SJSA1 (cell line): Measurements from ENCODE around the gene HSD17B2. TPM values are rescaled to one million over a fixed set of nuclear protein-coding genes. Genes with fewer than 3 reads are reported as not detected.

ENCODE experiments used
- DNase-seq, 2 experiments: peaks; one replicate each; pipeline ENCODE4 v3.0.0-alpha.2; 2015 to 2020; ENCODE audit warnings: low spot score in 2 of 2, low read depth in 1 of 2
- H3K27ac ChIP-seq: fragments of 250-450 bp; sonication (Bioruptor Pico); 2 replicates; pipeline ENCODE4 v1.5.1; 2020; ENCODE audit warnings: mild to moderate bottlenecking, moderate library complexity
- H3K27me3 ChIP-seq: fragments of 250-450 bp; sonication (Bioruptor Pico); replicated peaks from 2 replicates; pipeline ENCODE4 v1.5.1; 2020; ENCODE audit warnings: mild to moderate bottlenecking, moderate library complexity
- H3K36me3 ChIP-seq: fragments of 250-450 bp; sonication (Bioruptor Pico); 2 replicates; pipeline ENCODE4 v1.5.1; 2020; ENCODE audit warnings: mild to moderate bottlenecking
- H3K4me1 ChIP-seq: fragments of 250-450 bp; sonication (Bioruptor Pico); replicated peaks from 2 replicates; pipeline ENCODE4 v1.6.1; 2021; ENCODE audit warnings: mild to moderate bottlenecking
- H3K4me3 ChIP-seq: fragments of 250-450 bp; sonication (Bioruptor Pico); 2 replicates; pipeline ENCODE4 v1.5.1; 2020; ENCODE audit warnings: mild to moderate bottlenecking
- H3K9me3 ChIP-seq: fragments of 250-450 bp; sonication (Bioruptor Pico); replicated peaks from 2 replicates; pipeline ENCODE4 v1.5.1; 2020; ENCODE audit warnings: mild to moderate bottlenecking
- total RNA-seq: library from RNA; depleted of rRNA; stranded (reverse); fragments of >200 nt; shearing (Covaris generic); gene quantifications from 2 replicates; pipeline ENCODE4 v1.2.3, GENCODE V29; 2014

Gene HSD17B2
- total RNA-seq, 1 experiment from 2014 or later, result 2.0 TPM

GRCh38 chr16:82046941-82047340, 11.9 kb downstream of the HSD17B2 start:
- H3K4me1 ChIP-seq, result peaks cover 6% of the 10 kb centered on the region
- no peak overlapping the region for H3K27ac ChIP-seq
- DNase-seq, result no peak
- no peaks in the 10 kb centered on the region for H3K9me3 ChIP-seq
- no peak overlapping the region for H3K4me3 ChIP-seq
- H3K36me3 ChIP-seq, result no peaks in the 10 kb centered on the region
- H3K27me3 ChIP-seq, result peaks cover 3% of the 10 kb centered on the region

GRCh38 chr16:82047374-82047773, 12.3 kb downstream of the HSD17B2 start:
- no peak overlapping the region for H3K27ac ChIP-seq
- no peaks in the 10 kb centered on the region for H3K36me3 ChIP-seq
- no peak for DNase-seq
- peaks cover 6% of the 10 kb centered on the region for H3K4me1 ChIP-seq
- no peak overlapping the region for H3K4me3 ChIP-seq
- H3K9me3 ChIP-seq, result no peaks in the 10 kb centered on the region
- peaks cover 3% of the 10 kb centered on the region for H3K27me3 ChIP-seq

DNA sequence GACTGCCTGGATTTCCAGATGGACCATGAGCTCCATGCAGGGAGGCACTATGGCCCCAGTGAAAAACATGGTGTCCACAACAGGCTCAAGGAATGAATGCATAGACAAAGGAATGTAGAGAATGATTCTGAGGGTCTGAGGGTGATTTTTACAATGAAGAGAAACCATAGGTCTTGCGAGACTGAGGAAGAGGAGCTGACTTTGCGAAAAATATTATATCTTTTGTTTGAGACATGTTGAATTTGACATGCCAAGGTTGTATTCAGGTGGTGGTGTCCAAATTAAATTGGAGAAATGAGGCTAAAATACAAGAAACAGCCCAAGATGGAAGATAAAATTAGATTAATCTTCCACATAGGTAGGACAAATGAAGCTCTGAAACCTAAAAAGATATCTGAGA, 12.7 kb downstream of the HSD17B2 start:
- H3K4me3 ChIP-seq, result no peak overlapping the region
- no peaks in the 10 kb centered on the region for H3K9me3 ChIP-seq
- no peak for DNase-seq
- no peaks in the 10 kb centered on the region for H3K36me3 ChIP-seq
- H3K27me3 ChIP-seq, result peaks cover 3% of the 10 kb centered on the region
- peaks cover 6% of the 10 kb centered on the region for H3K4me1 ChIP-seq
- H3K27ac ChIP-seq, result no peak overlapping the region

DNA sequence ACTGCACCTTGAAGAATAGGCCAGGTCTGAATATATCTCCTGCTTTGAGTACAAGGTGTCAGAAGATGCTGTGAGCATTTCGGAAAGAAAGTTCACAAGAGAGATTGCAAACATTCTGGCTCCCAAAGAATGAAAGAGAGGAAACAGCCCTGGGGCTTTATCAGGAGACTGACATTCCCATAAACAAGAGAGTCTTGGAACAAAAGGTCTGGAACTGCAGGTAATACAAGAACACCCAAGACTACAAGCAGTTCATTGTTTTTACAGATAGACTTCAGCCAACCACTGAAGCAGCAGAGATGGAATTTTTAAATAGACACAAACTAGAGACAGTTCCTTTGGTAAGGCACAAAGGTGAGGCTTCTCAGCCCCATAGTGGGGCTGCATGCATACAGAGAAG, 14.4 kb downstream of the HSD17B2 start:
- no peak for DNase-seq
- no peak overlapping the region for H3K4me3 ChIP-seq
- H3K36me3 ChIP-seq, result no peaks in the 10 kb centered on the region
- H3K4me1 ChIP-seq, result peaks cover 1% of the 10 kb centered on the region; the same call in 1 of the 2 replicates
- no peaks in the 10 kb centered on the region for H3K9me3 ChIP-seq
- H3K27ac ChIP-seq, result no peak overlapping the region
- H3K27me3 ChIP-seq, result peaks cover 5% of the 10 kb centered on the region

- Histone ChIP-seq H3K27me3 (peaks cover 5% of the 10 kb centered on the region), H3K9me3 (no peaks in the 10 kb centered on the region), H3K4me3 (no peak overlapping the region), H3K4me1 (no peaks in the 10 kb centered on the region), H3K27ac (no peak overlapping the region), H3K36me3 (no peaks in the 10 kb centered on the region)
- no peak for DNase-seq
These were observed 15.5 kb downstream of the HSD17B2 start for GRCh38 chr16:82050506-82050905.

GRCh38 chr16:82050909-82051357, 15.9 kb downstream of the HSD17B2 start:
- no peak overlapping the region for H3K27ac ChIP-seq
- H3K4me1 ChIP-seq, result no peaks in the 10 kb centered on the region
- H3K9me3 ChIP-seq, result no peaks in the 10 kb centered on the region
- no peak overlapping the region for H3K4me3 ChIP-seq
- no peak for DNase-seq
- peaks cover 5% of the 10 kb centered on the region for H3K27me3 ChIP-seq
- no peaks in the 10 kb centered on the region for H3K36me3 ChIP-seq

- H3K27me3 ChIP-seq, result peaks cover 13% of the 10 kb centered on the region
- no peaks in the 10 kb centered on the region for H3K9me3 ChIP-seq
- no peak overlapping the region for H3K4me3 ChIP-seq
- H3K27ac ChIP-seq, result no peak overlapping the region
- no peaks in the 10 kb centered on the region for H3K36me3 ChIP-seq
- DNase-seq, result no peak
- H3K4me1 ChIP-seq, result no peaks in the 10 kb centered on the region
These were observed 16.6 kb downstream of the HSD17B2 start for GRCh38 chr16:82051656-82052055.

DNA sequence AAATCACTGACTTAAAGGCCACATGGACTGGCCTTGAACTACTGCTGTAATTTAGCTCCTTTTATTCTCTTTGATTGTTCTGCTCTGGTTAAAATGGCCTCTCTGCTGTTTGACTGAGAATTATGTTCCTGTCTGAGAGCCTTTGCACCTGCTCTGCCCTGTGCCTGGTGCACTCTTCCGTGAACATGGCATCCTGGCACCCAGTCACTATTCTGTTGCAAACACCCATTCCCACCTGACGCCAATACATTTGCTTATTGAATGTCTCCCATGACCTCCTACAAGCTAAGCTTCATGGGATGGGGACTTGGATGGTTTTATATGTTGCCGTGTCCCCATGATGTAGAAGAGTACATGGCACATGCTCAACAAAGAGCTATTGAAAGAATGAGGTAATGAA, 20.1 kb downstream of the HSD17B2 start:
- Histone ChIP-seq H3K4me3 (no peak overlapping the region), H3K4me1 (no peaks in the 10 kb centered on the region), H3K9me3 (no peaks in the 10 kb centered on the region), H3K27me3 (peaks cover 10% of the 10 kb centered on the region; the same call in 1 of the 2 replicates), H3K36me3 (no peaks in the 10 kb centered on the region), H3K27ac (no peak overlapping the region)
- no peak for DNase-seq

DNA sequence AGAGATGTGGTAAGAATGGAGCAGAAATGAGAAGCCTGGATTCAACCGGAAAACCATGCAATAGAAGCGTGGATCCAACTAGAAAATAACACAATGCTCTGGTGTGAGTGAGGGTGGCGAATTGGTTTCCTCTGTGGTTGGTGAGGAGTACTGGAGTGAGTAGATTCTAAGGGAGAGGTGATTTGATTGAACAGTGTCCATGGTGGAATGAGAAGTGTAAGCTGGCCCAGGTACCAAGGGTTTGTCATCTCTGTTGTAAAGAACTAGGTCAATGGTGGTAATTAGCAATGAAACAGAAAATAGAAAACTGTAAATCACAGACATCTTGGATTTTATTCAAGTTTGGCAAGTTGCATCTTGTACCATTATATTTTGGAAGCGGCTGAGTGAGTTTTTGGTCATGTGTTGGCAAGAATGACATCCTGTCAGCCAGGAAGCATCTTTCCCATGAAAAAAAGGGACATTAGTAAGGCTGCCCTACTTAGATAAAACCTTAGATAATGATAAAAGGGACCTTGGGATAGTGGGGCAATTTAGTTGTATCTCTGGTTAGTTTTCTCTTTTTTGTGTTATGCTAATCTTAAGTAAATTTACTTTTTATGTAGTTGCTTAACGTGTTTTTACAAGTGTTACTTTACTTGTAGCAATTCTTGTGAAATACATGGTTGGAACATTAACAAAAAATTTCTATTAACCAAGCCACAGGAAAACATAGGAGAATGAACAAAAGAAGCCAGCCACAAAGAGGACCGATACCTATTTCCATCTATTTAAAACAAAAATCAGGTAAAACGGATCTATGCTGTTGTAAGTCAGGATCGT, 20.9 kb downstream of the HSD17B2 start:
- no peaks in the 10 kb centered on the region for H3K9me3 ChIP-seq
- H3K27ac ChIP-seq, result no peak overlapping the region
- DNase-seq, result no peak
- H3K4me1 ChIP-seq, result no peaks in the 10 kb centered on the region
- H3K4me3 ChIP-seq, result no peak overlapping the region
- H3K27me3 ChIP-seq, result peaks cover 10% of the 10 kb centered on the region; the same call in 1 of the 2 replicates
- no peaks in the 10 kb centered on the region for H3K36me3 ChIP-seq

DNA sequence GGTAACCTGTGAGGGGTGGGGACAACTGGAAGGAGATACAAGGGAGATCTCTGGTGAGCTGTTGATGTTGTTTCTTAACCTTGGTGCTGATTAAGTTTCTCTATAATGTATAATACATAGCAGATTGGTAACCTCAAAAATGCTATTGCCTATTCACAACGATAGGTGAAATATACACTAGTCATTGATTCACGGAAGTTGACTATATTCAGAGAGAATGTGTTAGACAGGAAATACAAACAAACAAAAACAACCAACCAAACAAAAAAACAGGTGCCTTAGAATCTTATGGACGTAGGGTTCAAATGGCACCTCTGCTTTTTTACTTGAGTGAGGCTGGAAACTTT, 21.5 kb downstream of the HSD17B2 start:
- Histone ChIP-seq H3K36me3 (no peaks in the 10 kb centered on the region), H3K4me1 (no peaks in the 10 kb centered on the region), H3K27me3 (peaks cover 10% of the 10 kb centered on the region; the same call in 1 of the 2 replicates), H3K27ac (no peak overlapping the region), H3K4me3 (no peak overlapping the region), H3K9me3 (no peaks in the 10 kb centered on the region)
- no peak for DNase-seq

GRCh38 chr16:82059161-82059982, 24.3 kb downstream of the HSD17B2 start:
- 0 out of 2 replicates have a peak, but pooled peaks cover 8% of the 10 kb centered on the region for H3K27me3 ChIP-seq
- no peaks in the 10 kb centered on the region for H3K9me3 ChIP-seq
- no peak overlapping the region for H3K27ac ChIP-seq
- H3K4me3 ChIP-seq, result no peak overlapping the region
- H3K36me3 ChIP-seq, result no peaks in the 10 kb centered on the region
- DNase-seq, result no peak
- no peaks in the 10 kb centered on the region for H3K4me1 ChIP-seq

DNA sequence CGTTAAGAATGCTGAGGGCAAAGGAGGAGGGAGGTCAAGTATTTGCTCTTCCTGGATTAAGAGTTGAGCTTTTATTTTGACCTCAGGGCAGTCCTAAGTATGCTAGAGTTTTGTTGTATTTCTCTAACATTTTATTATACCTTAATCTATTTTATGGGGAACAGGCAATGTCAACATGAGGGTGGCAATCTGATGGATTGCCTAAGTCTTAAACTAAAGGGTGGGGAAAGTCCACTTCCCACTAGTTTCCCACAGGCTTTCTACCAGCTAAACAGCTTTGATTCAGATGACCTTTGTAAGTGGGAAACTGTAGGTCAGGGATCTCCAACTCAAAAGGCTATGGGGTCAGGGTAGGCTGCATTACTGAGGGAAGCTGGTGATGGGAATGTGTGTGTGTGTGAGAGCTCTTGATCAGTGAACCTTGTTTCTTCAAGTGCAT, 24.9 kb downstream of the HSD17B2 start:
- 0 out of 2 replicates have a peak, but pooled peaks cover 8% of the 10 kb centered on the region for H3K27me3 ChIP-seq
- H3K27ac ChIP-seq, result no peak overlapping the region
- H3K4me3 ChIP-seq, result no peak overlapping the region
- no peaks in the 10 kb centered on the region for H3K36me3 ChIP-seq
- H3K9me3 ChIP-seq, result no peaks in the 10 kb centered on the region
- no peaks in the 10 kb centered on the region for H3K4me1 ChIP-seq
- DNase-seq, result no peak

GRCh38 chr16:82061861-82062525, 26.9 kb downstream of the HSD17B2 start:
- Histone ChIP-seq H3K4me1 (no peaks in the 10 kb centered on the region), H3K9me3 (no peaks in the 10 kb centered on the region), H3K36me3 (no peaks in the 10 kb centered on the region), H3K27ac (no peak overlapping the region), H3K4me3 (no peak overlapping the region), H3K27me3 (no peaks in the 10 kb centered on the region)
- no peak for DNase-seq
